HepG2 (cell line): ENCODE measurements around the gene SYCE3. TPM values are rescaled to one million over a fixed set of nuclear protein-coding genes. Genes with fewer than 3 reads are reported as not detected.

Source experiments
- AFF4 ChIP-seq: sonication (generic); formaldehyde crosslinking; IDR thresholded peaks from 2 replicates; pipeline ENCODE4 v1.4.0; 2020; ENCODE audit warnings: missing genetic modification reagents
- AKNA ChIP-seq: sonication (generic); formaldehyde crosslinking; IDR thresholded peaks from 2 replicates; pipeline ENCODE4 v1.4.0; 2020; ENCODE audit warnings: missing genetic modification reagents, borderline replicate concordance
- E2F5 ChIP-seq: sonication (generic); formaldehyde crosslinking; conservative IDR thresholded peaks from 2 replicates; pipeline ENCODE4 v1.4.0; 2020; ENCODE audit warnings: missing genetic modification reagents
- ESRRA ChIP-seq: sonication (generic); formaldehyde crosslinking; IDR thresholded peaks from 2 replicates; pipeline ENCODE4 v1.5.1; 2020; ENCODE audit warnings: mild to moderate bottlenecking, low read depth, missing genetic modification reagents
- GFI1 ChIP-seq: sonication (generic); formaldehyde crosslinking; IDR thresholded peaks from 2 replicates; pipeline ENCODE4 v1.5.0; 2020; ENCODE audit warnings: missing genetic modification reagents, mild to moderate bottlenecking, borderline replicate concordance
- HNRNPL ChIP-seq: fragments of 200-400 bp; formaldehyde crosslinking; IDR thresholded peaks from 2 replicates; pipeline ENCODE4 v1.6.1; 2017; ENCODE audit warnings: mild to moderate bottlenecking, low read depth, low read length
- KLF12 ChIP-seq: sonication (generic); formaldehyde crosslinking; IDR thresholded peaks from 2 replicates; pipeline ENCODE4 v1.4.0; 2020; ENCODE audit warnings: missing genetic modification reagents, borderline replicate concordance
- KMT2A ChIP-seq: sonication (generic); formaldehyde crosslinking; IDR thresholded peaks from 2 replicates; pipeline ENCODE4 v1.4.0; 2020; ENCODE audit warnings: missing genetic modification reagents
- POGZ ChIP-seq: sonication (generic); formaldehyde crosslinking; IDR thresholded peaks from 2 replicates; pipeline ENCODE4 v1.4.0; 2020; ENCODE audit warnings: mild to moderate bottlenecking, missing genetic modification reagents
- RFXAP ChIP-seq: sonication (generic); formaldehyde crosslinking; IDR thresholded peaks from 2 replicates; pipeline ENCODE4 v1.4.0; 2020; ENCODE audit warnings: missing genetic modification reagents, borderline replicate concordance
- SALL2 ChIP-seq: sonication (generic); formaldehyde crosslinking; IDR thresholded peaks from 2 replicates; pipeline ENCODE4 v1.8.1; 2023; ENCODE audit warnings: mild to moderate bottlenecking, missing genetic modification reagents, inconsistent platforms
- TEF ChIP-seq: sonication (generic); formaldehyde crosslinking; IDR thresholded peaks from 2 replicates; pipeline ENCODE4 v1.5.0; 2020; ENCODE audit warnings: missing genetic modification reagents
- ZBTB1 ChIP-seq: sonication (generic); formaldehyde crosslinking; IDR thresholded peaks from 2 replicates; pipeline ENCODE4 v1.4.0; 2020; ENCODE audit warnings: missing genetic modification reagents, borderline replicate concordance
- ZFP36 ChIP-seq: fragments of 150-350 bp; IDR thresholded peaks from 2 replicates; pipeline ENCODE4 v1.6.1; 2018; ENCODE audit warnings: borderline replicate concordance, low read length, low read depth; ENCODE audit not compliant: partially characterized antibody
- ZNF354B ChIP-seq: sonication (generic); formaldehyde crosslinking; IDR thresholded peaks from 2 replicates; pipeline ENCODE4 v1.8.0; 2022; ENCODE audit warnings: mild to moderate bottlenecking, missing genetic modification reagents
- ZNF775 ChIP-seq: sonication (generic); formaldehyde crosslinking; IDR thresholded peaks from 2 replicates; pipeline ENCODE4 v1.4.0; 2020; ENCODE audit warnings: missing genetic modification reagents, mild to moderate bottlenecking, moderate library complexity, borderline replicate concordance
- ZNF816 ChIP-seq: sonication (generic); formaldehyde crosslinking; IDR thresholded peaks from 2 replicates; pipeline ENCODE4 v1.8.0; 2022; ENCODE audit warnings: missing genetic modification reagents, mild to moderate bottlenecking, borderline replicate concordance
- polyA plus RNA-seq, 8 experiments: library from polyadenylated mRNA; depleted of rRNA in 3 of 8; stranded (reverse) in 7 of 8; unstranded in 1 of 8; fragments of >200 nt; fragmentation: Illumina TruSeq in 4 of 8; extraction: Trizol in 4 of 8; gene quantifications; 2 replicates each; pipeline versions ENCODE4 v1.2.1 to v1.2.3, GENCODE V29; 2011 to 2016; ENCODE audit warnings: low read depth in 4 of 8, missing spikeins in 1 of 8, mixed read lengths in 1 of 8; ENCODE audit not compliant: insufficient read depth in 1 of 8
- total RNA-seq, 5 experiments: library from RNA; depleted of rRNA; stranded (reverse); fragments of >200 nt; fragmentation: Illumina TruSeq; extraction: Trizol; gene quantifications; 2 replicates each; pipeline ENCODE4 v1.2.3, GENCODE V29; 2016; ENCODE audit warnings: low read depth in 1 of 5
- TF ChIP-seq, protein P1 (sequence below): sonication (generic); formaldehyde crosslinking; conservative IDR thresholded peaks from 2 replicates; pipeline ENCODE4 v1.8.0; 2022; ENCODE audit warnings: missing genetic modification reagents

Gene SYCE3
- total and polyA plus RNA-seq, 2 of the 13 experiments (the other 11 are each of a cell fraction or from before 2014, with no cell fraction given): not detected

- TF ChIP-seq RFXAP (CRISPR knock-in tag) (no peak), SALL2 (CRISPR knock-in tag) (no peak), HNRNPL (no peak), AKNA (CRISPR knock-in tag) (no peak), ZNF354B (no peak), GFI1 (CRISPR knock-in tag) (no peak), ZBTB1 (no peak), KMT2A (CRISPR knock-in tag) (no peak), E2F5 (CRISPR knock-in tag) (no peak), POGZ (CRISPR knock-in tag) (0 out of 2 replicates have a peak, but pooled peaks have one; percentile 7), ESRRA (CRISPR knock-in tag) (no peak; the same call in 1 of the 2 replicates), TEF (CRISPR knock-in tag) (no peak), AFF4 (CRISPR knock-in tag) (no peak), KLF12 (no peak), ZNF775 (CRISPR knock-in tag) (no peak), ZNF816 (CRISPR knock-in tag) (no peak), ZFP36 (no peak)
- TF ChIP-seq, protein P1, sequence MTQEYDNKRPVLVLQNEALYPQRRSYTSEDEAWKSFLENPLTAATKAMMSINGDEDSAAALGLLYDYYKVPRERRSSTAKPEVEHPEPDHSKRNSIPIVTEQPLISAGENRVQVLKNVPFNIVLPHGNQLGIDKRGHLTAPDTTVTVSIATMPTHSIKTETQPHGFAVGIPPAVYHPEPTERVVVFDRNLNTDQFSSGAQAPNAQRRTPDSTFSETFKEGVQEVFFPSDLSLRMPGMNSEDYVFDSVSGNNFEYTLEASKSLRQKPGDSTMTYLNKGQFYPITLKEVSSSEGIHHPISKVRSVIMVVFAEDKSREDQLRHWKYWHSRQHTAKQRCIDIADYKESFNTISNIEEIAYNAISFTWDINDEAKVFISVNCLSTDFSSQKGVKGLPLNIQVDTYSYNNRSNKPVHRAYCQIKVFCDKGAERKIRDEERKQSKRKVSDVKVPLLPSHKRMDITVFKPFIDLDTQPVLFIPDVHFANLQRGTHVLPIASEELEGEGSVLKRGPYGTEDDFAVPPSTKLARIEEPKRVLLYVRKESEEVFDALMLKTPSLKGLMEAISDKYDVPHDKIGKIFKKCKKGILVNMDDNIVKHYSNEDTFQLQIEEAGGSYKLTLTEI (CRISPR knock-in tag): no peak
Measured at GRCh38 chr22:50568626-50569025, 5.9 kb upstream of the SYCE3 start (continued).
